Muscle of leg (tissue), 16 donors: Measurements from ENCODE around the gene RAD9A. TPM values are rescaled to one million over a fixed set of nuclear protein-coding genes. Genes with fewer than 3 reads are reported as not detected.

Experiments used
- DNase-seq: peaks from one replicate; pipeline ENCODE4 v3.0.0; 2013
- H3K27ac ChIP-seq: one replicate; pipeline ENCODE4 v1.5.1; 2013; ENCODE audit warnings: mild to moderate bottlenecking, low read length, control low read depth
- H3K27me3 ChIP-seq: one replicate; pipeline ENCODE4 v1.6.1; 2013; ENCODE audit warnings: low read length; ENCODE audit not compliant: control insufficient read depth, insufficient read depth
- H3K36me3 ChIP-seq: one replicate; pipeline ENCODE4 v1.6.1; 2013; ENCODE audit warnings: low read length; ENCODE audit not compliant: control insufficient read depth, insufficient read depth
- H3K4me1 ChIP-seq: one replicate; pipeline ENCODE4 v1.6.1; 2013; ENCODE audit warnings: low read length; ENCODE audit not compliant: control insufficient read depth, insufficient read depth
- H3K4me3 ChIP-seq: one replicate; pipeline ENCODE4 v1.5.1; 2013; ENCODE audit warnings: low read length, control low read depth
- H3K9me3 ChIP-seq: replicated peaks from 2 replicates; pipeline ENCODE4 v1.6.1; 2013; ENCODE audit warnings: low read depth, low read length; ENCODE audit not compliant: control insufficient read depth
- WGBS: methylation state at CpG from one replicate; pipeline ENCODE4 v1.1.5; 2013; ENCODE audit warnings: missing lambda C conversion rate; ENCODE audit not compliant: insufficient coverage; 5-methylcytosine and 5-hydroxymethylcytosine counted together
- long read RNA-seq, 11 donors: transcript quantifications; one replicate each; lab custom pipeline, GENCODE V29; 2026
- polyA plus RNA-seq, 8 donors: library from polyadenylated mRNA; unstranded; fragments of 120-200 nt; gene quantifications; one replicate each; pipeline versions ENCODE4 v1.2.1 to v1.2.3, GENCODE V29; 2013; ENCODE audit warnings: inconsistent platforms in 1 of 8, low replicate concordance in 1 of 8; ENCODE audit not compliant: insufficient read length in 8 of 8, insufficient read depth in 1 of 8
- total RNA-seq: library from RNA; stranded (reverse); fragments of 120-200 nt; gene quantifications from one replicate; pipeline ENCODE4 v1.2.4, GENCODE V29; 2013

The RAD9A gene
- total RNA-seq = 7.9 TPM
- 10 to 100 TPM in 5 of 8 donors, 1 to 10 TPM in 3; 6.9 to 14.2 (median 11.1) TPM for polyA plus RNA-seq
- long read RNA-seq, donor 1, partial matches to known transcripts = 52 of 54 reads
- long read RNA-seq, donor 1, other reads (novel, unspliced or antisense) = 0 of 54 reads
- long read RNA-seq, donor 2 = 0 reads
- long read RNA-seq, donor 3, partial matches to known transcripts = 109 of 227 reads
- long read RNA-seq, donor 3, other reads (novel, unspliced or antisense) = 112 of 227 reads
- long read RNA-seq, donor 4, partial matches to known transcripts = 0 of 1 reads
- long read RNA-seq, donor 4, other reads (novel, unspliced or antisense) = 0 of 1 reads
- long read RNA-seq, donor 5 = 0 reads
- long read RNA-seq, donor 6, partial matches to known transcripts = 200 of 274 reads
- long read RNA-seq, donor 6, other reads (novel, unspliced or antisense) = 70 of 274 reads
- long read RNA-seq, donor 7, partial matches to known transcripts = 10 of 36 reads
- long read RNA-seq, donor 7, other reads (novel, unspliced or antisense) = 23 of 36 reads
- long read RNA-seq, donor 8, partial matches to known transcripts = 87 of 87 reads
- long read RNA-seq, donor 8, other reads (novel, unspliced or antisense) = 0 of 87 reads
- long read RNA-seq, donor 9, partial matches to known transcripts = 116 of 144 reads
- long read RNA-seq, donor 9, other reads (novel, unspliced or antisense) = 28 of 144 reads
- long read RNA-seq, donor 10, partial matches to known transcripts = 85 of 86 reads
- long read RNA-seq, donor 10, other reads (novel, unspliced or antisense) = 0 of 86 reads
- long read RNA-seq, donor 11, partial matches to known transcripts = 15 of 41 reads
- long read RNA-seq, donor 11, other reads (novel, unspliced or antisense) = 25 of 41 reads

GRCh38 chr11:67391304-67392182 is at the start of gene RAD9A:
Gene RAD9A (plus strand): TSS chr11:67391986. CDS start chr11:67392045, 59 bp downstream.
- H3K4me1 ChIP-seq = peaks cover 19% of the 10 kb centered on the region
- peak within 1 kb of the TSS; percentile 84 for H3K4me3 ChIP-seq
- peak within 1 kb of the TSS; percentile 88 for H3K27ac ChIP-seq
- peak; percentile 98 for DNase-seq
- H3K9me3 ChIP-seq = no peaks in the 10 kb centered on the region
- H3K27me3 ChIP-seq = no peaks in the 10 kb centered on the region
- under 1% methylated on average over 66 of the region's 75 CpGs for WGBS
- H3K36me3 ChIP-seq = peaks cover 24% of the 10 kb centered on the region

- Histone ChIP-seq H3K36me3 (no peaks in the 10 kb centered on the region), H3K4me3 (no peak overlapping the region), H3K9me3 (no peaks in the 10 kb centered on the region), H3K27ac (no peak overlapping the region), H3K27me3 (no peaks in the 10 kb centered on the region), H3K4me1 (no peaks in the 10 kb centered on the region)
- WGBS = 70% methylated on average over 3 of the region's 4 CpGs
- no peak for DNase-seq
Observed at GRCh38 chr11:67344264-67344663, 47.5 kb upstream of the RAD9A start.

- Histone ChIP-seq H3K4me3 (no peak overlapping the region), H3K27me3 (no peaks in the 10 kb centered on the region), H3K36me3 (no peaks in the 10 kb centered on the region), H3K4me1 (no peaks in the 10 kb centered on the region), H3K9me3 (no peaks in the 10 kb centered on the region), H3K27ac (no peak overlapping the region)
- DNase-seq = no peak
- WGBS = 66% methylated on average over 6 of the region's 8 CpGs
Observed at GRCh38 chr11:67345247-67345919, 46.4 kb upstream of the RAD9A start.

GRCh38 chr11:67345920-67346819 is 45.6 kb upstream of the RAD9A start:
- H3K9me3 ChIP-seq = no peaks in the 10 kb centered on the region
- no peak for DNase-seq
- H3K4me1 ChIP-seq = peaks cover under 1% of the 10 kb centered on the region
- H3K27ac ChIP-seq = no peak overlapping the region
- no peaks in the 10 kb centered on the region for H3K27me3 ChIP-seq
- H3K4me3 ChIP-seq = no peak overlapping the region
- no peaks in the 10 kb centered on the region for H3K36me3 ChIP-seq
- WGBS = 49% methylated on average over 6 of the region's 7 CpGs

GRCh38 chr11:67347964-67348749 is 43.6 kb upstream of the RAD9A start:
- H3K27ac ChIP-seq = no peak overlapping the region
- 54% methylated on average over 7 of the region's 11 CpGs for WGBS
- no peak for DNase-seq

GRCh38 chr11:67349036-67349435 is 42.8 kb upstream of the RAD9A start:
- H3K36me3 ChIP-seq = no peaks in the 10 kb centered on the region
- DNase-seq = no peak
- H3K4me1 ChIP-seq = peaks cover 21% of the 10 kb centered on the region
- H3K27ac ChIP-seq = no peak overlapping the region
- H3K4me3 ChIP-seq = no peak overlapping the region
- WGBS = 58% methylated on average over 5 of the region's 5 CpGs
- no peaks in the 10 kb centered on the region for H3K27me3 ChIP-seq
- no peaks in the 10 kb centered on the region for H3K9me3 ChIP-seq

More at GRCh38 chr11:67347964-67348749, 43.6 kb upstream of the RAD9A start:
- Histone ChIP-seq H3K36me3 (no peaks in the 10 kb centered on the region), H3K27me3 (no peaks in the 10 kb centered on the region), H3K9me3 (no peaks in the 10 kb centered on the region), H3K4me1 (peaks cover 17% of the 10 kb centered on the region), H3K4me3 (no peak overlapping the region)

GRCh38 chr11:67349457-67349856 is 42.3 kb upstream of the RAD9A start:
- H3K36me3 ChIP-seq = no peaks in the 10 kb centered on the region
- H3K9me3 ChIP-seq = no peaks in the 10 kb centered on the region
- no peak overlapping the region for H3K27ac ChIP-seq
- WGBS = 88% methylated on average over 2 of the region's 2 CpGs
- no peaks in the 10 kb centered on the region for H3K27me3 ChIP-seq
- peaks cover 26% of the 10 kb centered on the region for H3K4me1 ChIP-seq
- DNase-seq = no peak
- no peak overlapping the region for H3K4me3 ChIP-seq

GRCh38 chr11:67349928-67350465 is 41.8 kb upstream of the RAD9A start:
- Histone ChIP-seq H3K27ac (no peak overlapping the region), H3K27me3 (no peaks in the 10 kb centered on the region), H3K9me3 (no peaks in the 10 kb centered on the region), H3K36me3 (no peaks in the 10 kb centered on the region), H3K4me1 (peaks cover 31% of the 10 kb centered on the region), H3K4me3 (no peak overlapping the region)
- no CpG with 5 or more reads among the region's 4 CpGs for WGBS
- no peak for DNase-seq
